Dermis blood vessel endothelial cell (primary cell): ENCODE results near the gene ITIH1. TPM values are rescaled to one million over a fixed set of nuclear protein-coding genes. Genes with fewer than 3 reads are reported as not detected.

Source experiments
- DNase-seq: peaks from one replicate; pipeline ENCODE4 v3.0.0; 2010
- total RNA-seq: library from RNA; depleted of rRNA; stranded (reverse); fragments of >200 nt; gene quantifications from 2 replicates; pipeline ENCODE4 v1.2.3, GENCODE V29; 2014

ITIH1 gene
- total RNA-seq, 1 donor from 2014 or later = not detected

DNA sequence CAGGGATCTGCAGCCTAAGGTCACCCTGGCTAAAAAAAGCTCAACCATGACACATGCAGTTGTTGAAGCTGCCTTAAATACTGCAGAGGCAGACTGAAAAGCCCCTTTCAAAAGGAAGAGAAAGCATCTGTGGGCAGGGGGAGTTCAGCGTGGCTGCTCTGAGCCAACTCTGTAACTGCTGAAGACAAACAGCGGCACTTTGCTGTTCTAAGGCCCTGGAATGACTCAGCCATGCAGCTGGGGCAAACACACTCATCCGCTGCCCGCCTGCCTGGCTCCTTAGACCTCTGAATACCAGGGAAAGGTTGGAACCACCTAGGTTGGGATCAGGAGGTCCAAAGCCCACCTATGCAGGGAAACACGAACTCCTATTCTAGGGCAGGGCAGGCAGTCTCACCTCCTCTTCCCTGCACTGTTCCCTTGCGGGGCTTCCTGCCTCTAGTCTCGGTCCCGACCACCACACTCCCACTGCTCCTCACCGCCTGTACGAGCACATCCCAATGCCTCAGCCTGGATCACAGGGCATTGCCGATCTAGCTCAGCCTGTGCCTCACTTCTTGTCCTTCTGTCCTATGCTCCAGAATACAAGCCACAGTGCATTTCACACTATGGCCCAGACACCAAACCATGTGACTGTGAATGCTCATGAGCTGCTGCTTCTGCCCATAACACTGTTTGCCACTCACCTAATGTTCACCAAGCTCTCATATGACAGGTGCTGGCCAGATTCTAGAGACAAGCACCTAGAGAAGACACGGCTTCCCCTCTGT lies 64.0 kb downstream of the ITIH1 start:
- no peak for DNase-seq

Other genes starting within 250 kb of the ITIH1 start
- 32.2 and 81.1 TPM in 2 replicates for gene NT5DC2, start 243.7 kb upstream of the ITIH1 start, total RNA-seq
- gene UQCC5, start 241.0 kb upstream of the ITIH1 start, total RNA-seq = 1.7 and 2.7 TPM in 2 replicates
- 83.9 and 107 TPM in 2 replicates for gene PBRM1, start 91.7 kb upstream of the ITIH1 start, total RNA-seq
- gene GNL3, start 91.6 kb upstream of the ITIH1 start, total RNA-seq = 113 and 135 TPM in 2 replicates
- 67.7 and 70.6 TPM in 2 replicates for gene GLT8D1, start 71.8 kb upstream of the ITIH1 start, total RNA-seq
- 40.5 and 52.5 TPM in 2 replicates for gene SPCS1, start 71.5 kb upstream of the ITIH1 start, total RNA-seq
- gene NEK4, start 6.7 kb upstream of the ITIH1 start, total RNA-seq = 14.3 and 18.7 TPM in 2 replicates
- gene ITIH3, start 17.2 kb downstream of the ITIH1 start, total RNA-seq = 0.19 and 0.34 TPM in 2 replicates
- gene ITIH4, start 53.1 kb downstream of the ITIH1 start, total RNA-seq = 0.19 and 1.9 TPM in 2 replicates
- gene MUSTN1, start 57.4 kb downstream of the ITIH1 start, total RNA-seq = not detected in 2 replicates
- 17.0 and 18.7 TPM in 2 replicates for gene STIMATE, start 119.9 kb downstream of the ITIH1 start, total RNA-seq